ENCODE measurements around the gene SNTG2.

Gene SNTG2

GRCh38 chr2:1150724-1151511 is 200.3 kb downstream of the SNTG2 start:
- no peaks in the 10 kb centered on the region for H3K4me1 ChIP-seq (ENCODE audit: insufficient read depth, poor library complexity, severe bottlenecking)
- no peak for DNase-seq (ENCODE audit: low spot score)
- no peak overlapping the region for H3K4me3 ChIP-seq (ENCODE audit: severe bottlenecking)
- no peaks in the 10 kb centered on the region for H3K36me3 ChIP-seq (ENCODE audit: low read depth)
- H3K27ac ChIP-seq (ENCODE audit: poor library complexity, severe bottlenecking) = no peak overlapping the region
- peaks cover 2% of the 10 kb centered on the region for H3K9me3 ChIP-seq (ENCODE audit: severe bottlenecking)
- H3K27me3 ChIP-seq (ENCODE audit: insufficient read depth, poor library complexity, severe bottlenecking) = no peaks in the 10 kb centered on the region
- TF ChIP-seq CTCF (IDR thresholded peaks at IDR 0.05; ENCODE audit: poor library complexity, severe bottlenecking) = no peak
- ATAC-seq (ENCODE audit: low read depth) = no peak

- Histone ChIP-seq H3K27ac (ENCODE audit: poor library complexity, severe bottlenecking) (no peak overlapping the region), H3K4me1 (ENCODE audit: insufficient read depth, poor library complexity, severe bottlenecking) (no peaks in the 10 kb centered on the region), H3K4me3 (ENCODE audit: severe bottlenecking) (no peak overlapping the region), H3K36me3 (ENCODE audit: low read depth) (no peaks in the 10 kb centered on the region), H3K9me3 (ENCODE audit: severe bottlenecking) (peaks cover 2% of the 10 kb centered on the region), H3K27me3 (ENCODE audit: insufficient read depth, poor library complexity, severe bottlenecking) (no peaks in the 10 kb centered on the region)
- no peak for ATAC-seq (ENCODE audit: low read depth)
- TF ChIP-seq CTCF (IDR thresholded peaks at IDR 0.05; ENCODE audit: poor library complexity, severe bottlenecking) = no peak
- DNase-seq (ENCODE audit: low spot score) = no peak
These were observed 201.7 kb downstream of the SNTG2 start for GRCh38 chr2:1152375-1152774.

- no peak for ATAC-seq (ENCODE audit: low read depth)
- H3K27ac ChIP-seq (ENCODE audit: poor library complexity, severe bottlenecking) = no peak overlapping the region
- H3K4me1 ChIP-seq (ENCODE audit: insufficient read depth, poor library complexity, severe bottlenecking) = no peaks in the 10 kb centered on the region
- peaks cover 2% of the 10 kb centered on the region for H3K9me3 ChIP-seq (ENCODE audit: severe bottlenecking)
- no peak for DNase-seq (ENCODE audit: low spot score)
- H3K27me3 ChIP-seq (ENCODE audit: insufficient read depth, poor library complexity, severe bottlenecking) = no peaks in the 10 kb centered on the region
- no peak for TF ChIP-seq CTCF (IDR thresholded peaks at IDR 0.05; ENCODE audit: poor library complexity, severe bottlenecking)
- H3K36me3 ChIP-seq (ENCODE audit: low read depth) = no peaks in the 10 kb centered on the region
- H3K4me3 ChIP-seq (ENCODE audit: severe bottlenecking) = no peak overlapping the region
These were observed 203.3 kb downstream of the SNTG2 start for GRCh38 chr2:1153920-1154319.

- Histone ChIP-seq H3K4me3 (ENCODE audit: severe bottlenecking) (no peak overlapping the region), H3K4me1 (ENCODE audit: insufficient read depth, poor library complexity, severe bottlenecking) (no peaks in the 10 kb centered on the region), H3K9me3 (ENCODE audit: severe bottlenecking) (peaks cover 2% of the 10 kb centered on the region), H3K27ac (ENCODE audit: poor library complexity, severe bottlenecking) (no peak overlapping the region), H3K36me3 (ENCODE audit: low read depth) (no peaks in the 10 kb centered on the region), H3K27me3 (ENCODE audit: insufficient read depth, poor library complexity, severe bottlenecking) (no peaks in the 10 kb centered on the region)
- ATAC-seq (ENCODE audit: low read depth) = no peak
- DNase-seq (ENCODE audit: low spot score) = no peak
- TF ChIP-seq CTCF (IDR thresholded peaks at IDR 0.05; ENCODE audit: poor library complexity, severe bottlenecking) = no peak
These were observed 204.3 kb downstream of the SNTG2 start for GRCh38 chr2:1154710-1155594.
